T-helper 1 cell treated with Interleukin-12 subunit alpha and Interleukin-12 subunit beta and Interleukin-4 antibody, amounts not matched to agents 30 μg/mL and 1 μg/mL, for 36 hours (primary cell): Measurements from ENCODE around the gene MTMR3.
"Not testable (repeated sequence)": the region's sequence is repeated elsewhere in the genome, so short reads cannot be mapped to it uniquely, and the experiment has no call there.

Experiments
- H3K27ac Mint-ChIP-seq: one replicate; pipeline ENCODE4 v1.8.0; 2021; ENCODE audit warnings: mild to moderate bottlenecking, mixed read lengths
- H3K27me3 Mint-ChIP-seq: one replicate; pipeline ENCODE4 v1.8.0; 2021; ENCODE audit warnings: low read depth, mixed read lengths
- H3K36me3 Mint-ChIP-seq: one replicate; pipeline ENCODE4 v1.8.0; 2021; ENCODE audit warnings: low read depth, mixed read lengths
- H3K4me1 Mint-ChIP-seq: one replicate; pipeline ENCODE4 v1.8.0; 2021; ENCODE audit warnings: low read depth, mixed read lengths
- H3K4me3 Mint-ChIP-seq: one replicate; pipeline ENCODE4 v1.8.0; 2021; ENCODE audit warnings: mild to moderate bottlenecking, moderate library complexity, mixed read lengths
- H3K9me3 Mint-ChIP-seq: one replicate; pipeline ENCODE4 v1.8.0; 2021; ENCODE audit warnings: mixed read lengths

Gene MTMR3

GRCh38 chr22:30054067-30054763 lies 171.2 kb downstream of the MTMR3 start:
- peaks cover 3% of the 10 kb centered on the region for H3K36me3 Mint-ChIP-seq
- no peaks in the 10 kb centered on the region for H3K4me1 Mint-ChIP-seq
- no peaks in the 10 kb centered on the region for H3K27me3 Mint-ChIP-seq
- H3K4me3 Mint-ChIP-seq: no peak overlapping the region
- H3K27ac Mint-ChIP-seq: no peak overlapping the region
- peaks cover 10% of the 10 kb centered on the region for H3K9me3 Mint-ChIP-seq

GRCh38 chr22:30054764-30055069 lies 171.7 kb downstream of the MTMR3 start:
- H3K27ac Mint-ChIP-seq: no peak overlapping the region
- H3K9me3 Mint-ChIP-seq: peaks cover 10% of the 10 kb centered on the region
- H3K36me3 Mint-ChIP-seq: peaks cover 3% of the 10 kb centered on the region
- H3K27me3 Mint-ChIP-seq: no peaks in the 10 kb centered on the region
- no peaks in the 10 kb centered on the region for H3K4me1 Mint-ChIP-seq
- H3K4me3 Mint-ChIP-seq: no peak overlapping the region

GRCh38 chr22:30056015-30056414 lies 173.0 kb downstream of the MTMR3 start:
- no peak overlapping the region for H3K4me3 Mint-ChIP-seq
- H3K4me1 Mint-ChIP-seq: no peaks in the 10 kb centered on the region
- H3K9me3 Mint-ChIP-seq: peaks cover 10% of the 10 kb centered on the region
- H3K36me3 Mint-ChIP-seq: peaks cover 3% of the 10 kb centered on the region
- no peaks in the 10 kb centered on the region for H3K27me3 Mint-ChIP-seq
- no peak overlapping the region for H3K27ac Mint-ChIP-seq

- no peaks in the 10 kb centered on the region for H3K4me1 Mint-ChIP-seq
- H3K36me3 Mint-ChIP-seq: peaks cover 3% of the 10 kb centered on the region
- H3K9me3 Mint-ChIP-seq: peaks cover 10% of the 10 kb centered on the region
- H3K27me3 Mint-ChIP-seq: peaks cover 5% of the 10 kb centered on the region
- H3K4me3 Mint-ChIP-seq: no peak overlapping the region
- no peak overlapping the region for H3K27ac Mint-ChIP-seq
These were observed 174.4 kb downstream of the MTMR3 start for GRCh38 chr22:30057375-30057774.

GRCh38 chr22:30059346-30060020 lies 176.5 kb downstream of the MTMR3 start:
- Mint-ChIP-seq H3K9me3 (peaks cover 27% of the 10 kb centered on the region), H3K27me3 (peaks cover 22% of the 10 kb centered on the region)
- not testable (repeated sequence) for H3K4me1 Mint-ChIP-seq, H3K4me3 Mint-ChIP-seq, H3K27ac Mint-ChIP-seq, H3K36me3 Mint-ChIP-seq

- not testable (repeated sequence) for H3K27ac Mint-ChIP-seq, H3K4me1 Mint-ChIP-seq, H3K36me3 Mint-ChIP-seq, H3K4me3 Mint-ChIP-seq
- Mint-ChIP-seq H3K9me3 (peaks cover 32% of the 10 kb centered on the region), H3K27me3 (peaks cover 24% of the 10 kb centered on the region)
These were observed 178.1 kb downstream of the MTMR3 start for GRCh38 chr22:30061094-30061493.

- Mint-ChIP-seq H3K4me1 (no peaks in the 10 kb centered on the region), H3K9me3 (peaks cover 26% of the 10 kb centered on the region), H3K4me3 (no peak overlapping the region), H3K27me3 (peaks cover 24% of the 10 kb centered on the region), H3K36me3 (no peaks in the 10 kb centered on the region), H3K27ac (no peak overlapping the region)
These were observed 179.3 kb downstream of the MTMR3 start for GRCh38 chr22:30062259-30062658.

- no peaks in the 10 kb centered on the region for H3K4me1 Mint-ChIP-seq
- H3K36me3 Mint-ChIP-seq: no peaks in the 10 kb centered on the region
- H3K4me3 Mint-ChIP-seq: no peak overlapping the region
- no peak overlapping the region for H3K27ac Mint-ChIP-seq
- peaks cover 24% of the 10 kb centered on the region for H3K27me3 Mint-ChIP-seq
- peaks cover 22% of the 10 kb centered on the region for H3K9me3 Mint-ChIP-seq
These were observed 180.0 kb downstream of the MTMR3 start for GRCh38 chr22:30062950-30063349.

- no peaks in the 10 kb centered on the region for H3K36me3 Mint-ChIP-seq
- H3K27me3 Mint-ChIP-seq: peaks cover 24% of the 10 kb centered on the region
- peaks cover 22% of the 10 kb centered on the region for H3K9me3 Mint-ChIP-seq
These were observed 181.2 kb downstream of the MTMR3 start for GRCh38 chr22:30064172-30064571.

GRCh38 chr22:30073743-30074142 lies 190.8 kb downstream of the MTMR3 start:
- Mint-ChIP-seq H3K27ac (no peak overlapping the region), H3K4me3 (no peak overlapping the region), H3K9me3 (no peaks in the 10 kb centered on the region), H3K36me3 (no peaks in the 10 kb centered on the region), H3K4me1 (peaks cover 10% of the 10 kb centered on the region), H3K27me3 (peaks cover 34% of the 10 kb centered on the region)

More at GRCh38 chr22:30064172-30064571, 181.2 kb downstream of the MTMR3 start:
- Mint-ChIP-seq H3K4me3 (no peak overlapping the region), H3K27ac (no peak overlapping the region), H3K4me1 (no peaks in the 10 kb centered on the region)

- H3K27ac Mint-ChIP-seq: no peak overlapping the region
- H3K36me3 Mint-ChIP-seq: no peaks in the 10 kb centered on the region
- peaks cover 14% of the 10 kb centered on the region for H3K4me1 Mint-ChIP-seq
- no peak overlapping the region for H3K4me3 Mint-ChIP-seq
- peaks cover 34% of the 10 kb centered on the region for H3K27me3 Mint-ChIP-seq
- H3K9me3 Mint-ChIP-seq: no peaks in the 10 kb centered on the region
These were observed 191.2 kb downstream of the MTMR3 start for GRCh38 chr22:30074147-30074546.

GRCh38 chr22:30074994-30075393 lies 192.0 kb downstream of the MTMR3 start:
- H3K9me3 Mint-ChIP-seq: no peaks in the 10 kb centered on the region
- peaks cover 17% of the 10 kb centered on the region for H3K4me1 Mint-ChIP-seq
- peaks cover 34% of the 10 kb centered on the region for H3K27me3 Mint-ChIP-seq
- no peak overlapping the region for H3K4me3 Mint-ChIP-seq
- no peaks in the 10 kb centered on the region for H3K36me3 Mint-ChIP-seq
- no peak overlapping the region for H3K27ac Mint-ChIP-seq

GRCh38 chr22:30077279-30077880 lies 194.4 kb downstream of the MTMR3 start:
- Mint-ChIP-seq H3K4me1 (peaks cover 19% of the 10 kb centered on the region), H3K4me3 (no peak overlapping the region), H3K27me3 (peaks cover 31% of the 10 kb centered on the region), H3K36me3 (no peaks in the 10 kb centered on the region), H3K9me3 (peaks cover 4% of the 10 kb centered on the region), H3K27ac (no peak overlapping the region)

GRCh38 chr22:30078320-30079311 lies 195.6 kb downstream of the MTMR3 start:
- peaks cover 5% of the 10 kb centered on the region for H3K9me3 Mint-ChIP-seq
- no peaks in the 10 kb centered on the region for H3K36me3 Mint-ChIP-seq
- peaks cover 19% of the 10 kb centered on the region for H3K4me1 Mint-ChIP-seq
- peak overlapping the region; percentile 61 for H3K4me3 Mint-ChIP-seq
- H3K27me3 Mint-ChIP-seq: peaks cover 30% of the 10 kb centered on the region
- H3K27ac Mint-ChIP-seq: peak overlapping the region; percentile 80
